ENCODE results near the gene SIGLECL1.

The SIGLECL1 gene

DNA sequence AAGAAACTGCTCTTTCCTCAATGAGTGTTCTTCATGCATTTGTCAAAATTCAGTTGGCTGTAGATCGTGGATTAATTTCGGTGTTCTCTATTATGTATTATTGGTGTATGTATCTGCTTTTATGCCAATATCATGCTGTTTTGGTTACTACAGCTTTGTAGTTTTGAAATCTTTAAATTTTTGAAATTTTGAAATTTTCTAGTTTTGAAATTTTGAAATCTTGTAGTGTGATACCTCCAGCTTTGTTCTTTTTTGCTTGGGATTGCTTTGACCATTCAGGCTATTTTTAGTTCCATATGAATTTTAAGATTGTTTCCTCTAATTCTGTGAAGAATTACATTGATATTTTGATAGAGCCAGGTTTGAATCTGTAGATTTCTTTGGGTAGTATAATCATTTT is 22.9 kb upstream of the SIGLECL1 start:
- Histone ChIP-seq H3K4me3 (ENCODE audit: low read depth, low read length) (no peak overlapping the region), H3K79me2 (no peaks in the 10 kb centered on the region), H3K27me3 (ENCODE audit: control insufficient read depth, insufficient read depth, low read length) (no peaks in the 10 kb centered on the region), H3K4me2 (ENCODE audit: low read length) (no peak overlapping the region), H3K4me1 (no peaks in the 10 kb centered on the region), H2AFZ (no peak overlapping the region), H3K36me3 (ENCODE audit: control insufficient read depth, insufficient read depth, low read length) (no peaks in the 10 kb centered on the region), H3K9me3 (ENCODE audit: control insufficient read depth, low read length) (no peaks in the 10 kb centered on the region), H3K9ac (no peak overlapping the region), H3K27ac (no peak overlapping the region)
- TF ChIP-seq, protein P1, sequence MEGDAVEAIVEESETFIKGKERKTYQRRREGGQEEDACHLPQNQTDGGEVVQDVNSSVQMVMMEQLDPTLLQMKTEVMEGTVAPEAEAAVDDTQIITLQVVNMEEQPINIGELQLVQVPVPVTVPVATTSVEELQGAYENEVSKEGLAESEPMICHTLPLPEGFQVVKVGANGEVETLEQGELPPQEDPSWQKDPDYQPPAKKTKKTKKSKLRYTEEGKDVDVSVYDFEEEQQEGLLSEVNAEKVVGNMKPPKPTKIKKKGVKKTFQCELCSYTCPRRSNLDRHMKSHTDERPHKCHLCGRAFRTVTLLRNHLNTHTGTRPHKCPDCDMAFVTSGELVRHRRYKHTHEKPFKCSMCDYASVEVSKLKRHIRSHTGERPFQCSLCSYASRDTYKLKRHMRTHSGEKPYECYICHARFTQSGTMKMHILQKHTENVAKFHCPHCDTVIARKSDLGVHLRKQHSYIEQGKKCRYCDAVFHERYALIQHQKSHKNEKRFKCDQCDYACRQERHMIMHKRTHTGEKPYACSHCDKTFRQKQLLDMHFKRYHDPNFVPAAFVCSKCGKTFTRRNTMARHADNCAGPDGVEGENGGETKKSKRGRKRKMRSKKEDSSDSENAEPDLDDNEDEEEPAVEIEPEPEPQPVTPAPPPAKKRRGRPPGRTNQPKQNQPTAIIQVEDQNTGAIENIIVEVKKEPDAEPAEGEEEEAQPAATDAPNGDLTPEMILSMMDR (IDR thresholded peaks at IDR 0.05) = no peak

DNA sequence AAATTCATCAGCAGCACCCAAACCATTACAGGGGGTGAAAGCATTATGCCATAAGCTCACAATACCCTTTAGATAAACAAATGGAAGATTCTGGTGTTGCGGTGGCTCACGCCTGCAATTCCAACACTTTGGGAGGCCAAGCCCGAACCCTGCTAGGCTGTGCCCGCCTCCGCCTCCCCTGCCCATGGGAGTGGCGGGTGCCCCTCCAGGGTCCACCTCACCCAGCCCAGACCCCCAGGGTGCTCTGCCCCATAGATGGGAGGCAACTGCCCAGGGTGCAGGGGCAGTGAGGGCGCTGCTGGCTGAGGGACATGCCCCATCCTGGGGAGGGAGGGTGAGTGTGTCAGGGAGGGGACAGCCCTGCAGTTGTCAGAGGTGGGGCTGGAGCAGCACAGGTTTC is 10.0 kb upstream of the SIGLECL1 start:
- Histone ChIP-seq H3K27me3 (ENCODE audit: control insufficient read depth, insufficient read depth, low read length) (no peaks in the 10 kb centered on the region), H3K79me2 (no peaks in the 10 kb centered on the region), H3K9me3 (ENCODE audit: control insufficient read depth, low read length) (no peaks in the 10 kb centered on the region), H3K9ac (no peak overlapping the region), H3K4me1 (no peaks in the 10 kb centered on the region), H3K4me3 (ENCODE audit: low read depth, low read length) (no peak overlapping the region), H3K4me2 (ENCODE audit: low read length) (no peak overlapping the region), H3K36me3 (ENCODE audit: control insufficient read depth, insufficient read depth, low read length) (no peaks in the 10 kb centered on the region), H3K27ac (no peak overlapping the region), H2AFZ (no peak overlapping the region)
- TF ChIP-seq, protein P1 (IDR thresholded peaks at IDR 0.05) = no peak

DNA sequence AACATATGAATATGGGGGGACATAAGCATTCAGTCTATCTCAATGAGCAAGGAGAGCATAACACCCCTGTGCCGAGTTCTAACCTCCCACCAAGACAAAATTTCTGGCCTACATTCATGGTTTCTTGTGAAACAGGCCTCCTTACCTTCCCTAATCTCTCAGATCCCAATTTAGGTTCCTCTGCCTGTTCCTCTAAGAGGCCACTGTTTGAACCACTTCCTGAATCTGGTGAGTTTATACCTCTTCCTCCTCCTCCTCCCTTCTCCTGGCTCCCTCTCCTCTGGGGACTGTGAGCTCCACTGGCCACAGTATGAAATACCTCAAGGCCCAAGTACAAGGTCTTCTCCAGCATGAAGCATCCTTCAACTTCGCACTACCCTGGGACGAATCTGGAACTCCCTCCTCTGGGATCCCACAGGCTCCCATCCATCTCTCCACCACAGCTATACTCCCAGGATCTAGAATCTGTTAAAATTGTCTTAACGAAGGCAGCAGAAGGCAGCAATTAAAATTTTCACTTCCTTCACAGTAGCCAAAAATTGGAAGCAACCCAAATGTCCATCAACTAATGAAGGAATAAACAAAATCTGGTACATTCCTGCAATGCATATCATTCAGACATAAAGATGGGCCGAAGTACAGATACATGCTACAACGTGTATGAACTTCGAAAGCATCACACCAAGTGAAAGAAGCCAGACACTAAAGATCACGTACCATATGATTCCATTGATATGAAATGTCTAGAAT is 7.8 kb upstream of the SIGLECL1 start:
- TF ChIP-seq, protein P1 (IDR thresholded peaks at IDR 0.05) = no peak
- H3K4me1 ChIP-seq = no peaks in the 10 kb centered on the region

DNA sequence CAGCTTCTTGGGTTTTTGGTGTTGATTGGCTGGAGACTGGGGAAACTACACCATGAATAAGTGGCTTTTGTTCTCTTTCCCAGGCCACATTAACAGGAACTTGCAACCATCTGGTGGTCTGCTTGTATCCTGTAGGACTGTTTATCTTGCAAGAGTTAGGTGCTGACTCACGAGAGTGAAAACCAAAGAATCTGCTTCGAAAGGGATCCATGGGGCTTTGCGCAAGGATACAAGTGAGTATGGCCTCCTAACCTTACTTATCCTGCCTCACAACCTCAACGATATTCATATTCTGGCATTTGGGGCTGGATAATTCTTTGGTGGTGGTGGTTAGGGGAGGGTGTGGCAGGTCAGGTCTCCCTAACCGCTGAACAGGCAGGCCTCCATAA is 4.7 kb upstream of the SIGLECL1 start:
- Histone ChIP-seq H3K9me3 (ENCODE audit: control insufficient read depth, low read length) (no peaks in the 10 kb centered on the region), H3K27ac (no peak overlapping the region), H3K27me3 (ENCODE audit: control insufficient read depth, insufficient read depth, low read length) (no peaks in the 10 kb centered on the region), H2AFZ (no peak overlapping the region), H3K4me3 (ENCODE audit: low read depth, low read length) (no peak overlapping the region), H3K4me2 (ENCODE audit: low read length) (no peak overlapping the region), H3K4me1 (no peaks in the 10 kb centered on the region), H3K9ac (no peak overlapping the region), H3K36me3 (ENCODE audit: control insufficient read depth, insufficient read depth, low read length) (no peaks in the 10 kb centered on the region), H3K79me2 (no peaks in the 10 kb centered on the region)
- TF ChIP-seq, protein P1 (IDR thresholded peaks at IDR 0.05) = no peak

More for the DNA sequence above, 7.8 kb upstream of the SIGLECL1 start:
- Histone ChIP-seq H3K36me3 (ENCODE audit: control insufficient read depth, insufficient read depth, low read length) (no peaks in the 10 kb centered on the region), H3K79me2 (no peaks in the 10 kb centered on the region), H3K9me3 (ENCODE audit: control insufficient read depth, low read length) (no peaks in the 10 kb centered on the region), H3K4me3 (ENCODE audit: low read depth, low read length) (no peak overlapping the region), H2AFZ (no peak overlapping the region), H3K4me2 (ENCODE audit: low read length) (no peak overlapping the region), H3K27me3 (ENCODE audit: control insufficient read depth, insufficient read depth, low read length) (no peaks in the 10 kb centered on the region), H3K27ac (no peak overlapping the region), H3K9ac (no peak overlapping the region)
